GM19468 (cell line): ENCODE data around the gene DEF6.
"Not testable (repeated sequence)": the region's sequence is repeated elsewhere in the genome, so short reads cannot be mapped to it uniquely, and the experiment has no call there.

Experiments
- ATAC-seq: cut with Tn5 transposase; IDR thresholded peaks from one replicate; pipeline ENCODE4 v1.9.1; 2021; ENCODE audit warnings: mild to moderate bottlenecking, moderate library complexity, moderate number of reproducible peaks; ENCODE audit not compliant: unreplicated experiment; ENCODE audit errors: extremely low read depth

Gene DEF6

DNA sequence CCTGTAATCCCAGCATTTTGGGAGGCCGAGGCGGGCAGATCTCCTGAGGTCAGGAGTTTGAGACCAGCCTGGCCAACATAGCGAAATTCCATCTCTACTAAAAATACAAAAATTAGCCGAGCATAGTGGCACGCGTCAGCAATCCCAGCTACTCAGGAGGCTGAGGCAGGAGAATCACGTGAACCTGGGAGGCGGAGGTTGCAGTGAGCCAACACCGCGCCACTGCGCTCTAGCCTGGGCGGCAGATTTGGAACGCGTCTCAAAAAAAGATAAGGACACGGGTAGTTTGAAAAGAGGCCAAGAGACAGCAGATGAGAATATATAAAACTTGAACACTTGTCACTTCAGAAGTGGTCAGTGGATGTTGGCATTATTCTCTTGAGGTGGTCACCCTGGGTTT is 9.5 kb downstream of the DEF6 start:
- not testable (repeated sequence) for ATAC-seq

DNA sequence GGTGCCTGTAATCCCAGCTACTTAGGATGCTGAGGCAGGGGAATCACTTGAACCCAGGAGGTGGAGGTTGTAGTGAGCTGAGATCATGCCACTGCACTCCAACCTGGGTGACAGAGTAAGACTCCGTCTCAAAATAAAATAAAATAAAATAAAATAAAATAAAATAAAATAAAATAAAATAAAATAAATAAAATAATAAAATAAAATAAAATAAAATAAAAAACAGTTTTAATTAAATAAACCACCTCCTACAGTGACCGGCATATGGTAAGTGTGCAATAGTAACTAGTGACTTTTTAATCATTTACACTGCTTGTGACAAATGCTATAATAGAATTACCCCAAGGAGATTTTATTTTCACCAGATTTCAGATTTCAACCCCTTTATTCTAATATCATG is 10.9 kb downstream of the DEF6 start:
- not testable (repeated sequence) for ATAC-seq

DNA sequence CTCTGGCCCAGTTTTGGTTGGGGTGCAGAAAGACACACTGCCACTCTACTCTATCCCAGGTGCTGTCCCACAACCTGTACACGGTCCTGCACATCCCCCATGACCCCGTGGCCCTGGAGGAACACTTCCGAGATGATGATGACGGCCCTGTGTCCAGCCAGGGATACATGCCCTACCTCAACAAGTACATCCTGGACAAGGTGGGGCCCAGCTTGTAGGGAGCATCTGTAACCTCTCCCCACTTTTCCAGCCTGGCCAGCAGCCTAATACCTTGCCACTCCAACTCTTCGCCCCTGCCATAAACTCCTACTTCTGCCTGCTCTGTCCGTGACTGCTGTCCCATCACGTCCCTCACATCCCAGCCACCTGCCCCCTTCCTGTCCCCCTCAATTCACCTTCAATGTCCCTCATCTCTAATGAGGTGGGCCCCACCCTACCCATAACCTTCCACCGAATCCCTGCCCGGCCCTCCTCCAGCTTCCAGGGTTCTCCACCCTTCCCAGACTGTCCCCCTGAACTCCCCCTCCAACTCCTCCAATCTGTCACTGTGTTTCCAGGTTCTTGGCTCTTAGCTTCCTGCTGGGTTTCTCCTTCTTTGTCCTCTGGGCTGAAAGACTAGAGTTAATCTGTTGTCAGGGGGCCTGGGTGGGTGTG is 12.1 kb downstream of the DEF6 start:
- ATAC-seq = no peak

DNA sequence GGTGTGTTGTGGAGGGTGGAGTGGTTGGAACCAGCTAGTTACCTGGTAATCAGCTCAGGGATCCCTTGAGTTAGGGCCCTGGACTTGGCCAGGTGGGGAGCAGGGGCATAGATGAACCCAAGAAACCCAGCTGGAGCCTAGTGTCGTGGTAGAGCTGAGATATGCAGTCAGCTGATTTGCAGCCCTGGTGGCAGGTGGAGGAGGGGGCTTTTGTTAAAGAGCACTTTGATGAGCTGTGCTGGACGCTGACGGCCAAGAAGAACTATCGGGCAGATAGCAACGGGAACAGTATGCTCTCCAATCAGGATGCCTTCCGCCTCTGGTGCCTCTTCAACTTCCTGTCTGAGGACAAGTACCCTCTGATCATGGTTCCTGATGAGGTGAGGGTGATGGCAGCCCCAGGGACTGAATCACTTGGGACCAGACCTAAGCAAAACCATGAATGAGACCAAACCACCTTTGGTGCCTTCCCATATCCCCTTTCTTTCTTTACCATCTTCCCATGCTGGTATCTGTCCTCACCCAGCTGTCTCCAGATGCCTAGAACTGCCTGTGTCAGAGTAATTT is 12.7 kb downstream of the DEF6 start:
- no peak for ATAC-seq

DNA sequence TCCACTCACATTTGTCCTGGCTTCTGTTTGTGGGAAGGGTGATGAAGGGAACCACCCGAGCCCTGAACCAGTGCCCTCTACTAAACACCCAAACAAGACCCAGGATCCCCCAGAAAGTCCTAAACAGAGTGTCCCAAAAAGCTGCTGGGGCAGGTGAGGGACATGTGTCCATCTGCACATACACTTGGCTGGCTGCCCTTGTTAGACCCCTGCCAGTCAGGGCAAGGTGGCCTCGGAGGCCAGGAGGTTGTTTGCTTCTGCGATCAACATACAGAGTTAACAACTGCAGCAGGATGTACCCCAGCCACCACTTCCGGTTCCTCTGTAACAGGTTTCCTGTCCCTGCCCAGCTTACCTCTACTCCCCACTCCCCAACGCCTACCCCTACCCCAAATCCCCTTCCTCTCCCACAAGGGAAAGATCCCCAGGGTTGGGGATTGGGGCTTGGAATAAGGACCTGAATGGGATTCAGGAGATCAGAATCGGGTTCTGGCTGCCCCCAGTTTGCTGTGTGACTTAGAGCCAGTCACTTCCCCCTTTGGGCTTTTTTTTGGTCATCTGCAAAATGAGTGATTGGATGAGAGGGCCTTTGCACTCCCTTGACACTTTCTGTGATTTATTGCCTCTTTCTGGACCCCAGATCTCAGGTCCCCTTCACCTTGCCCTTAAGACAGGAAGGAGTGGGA is 13.9 kb downstream of the DEF6 start:
- no peak for ATAC-seq

DNA sequence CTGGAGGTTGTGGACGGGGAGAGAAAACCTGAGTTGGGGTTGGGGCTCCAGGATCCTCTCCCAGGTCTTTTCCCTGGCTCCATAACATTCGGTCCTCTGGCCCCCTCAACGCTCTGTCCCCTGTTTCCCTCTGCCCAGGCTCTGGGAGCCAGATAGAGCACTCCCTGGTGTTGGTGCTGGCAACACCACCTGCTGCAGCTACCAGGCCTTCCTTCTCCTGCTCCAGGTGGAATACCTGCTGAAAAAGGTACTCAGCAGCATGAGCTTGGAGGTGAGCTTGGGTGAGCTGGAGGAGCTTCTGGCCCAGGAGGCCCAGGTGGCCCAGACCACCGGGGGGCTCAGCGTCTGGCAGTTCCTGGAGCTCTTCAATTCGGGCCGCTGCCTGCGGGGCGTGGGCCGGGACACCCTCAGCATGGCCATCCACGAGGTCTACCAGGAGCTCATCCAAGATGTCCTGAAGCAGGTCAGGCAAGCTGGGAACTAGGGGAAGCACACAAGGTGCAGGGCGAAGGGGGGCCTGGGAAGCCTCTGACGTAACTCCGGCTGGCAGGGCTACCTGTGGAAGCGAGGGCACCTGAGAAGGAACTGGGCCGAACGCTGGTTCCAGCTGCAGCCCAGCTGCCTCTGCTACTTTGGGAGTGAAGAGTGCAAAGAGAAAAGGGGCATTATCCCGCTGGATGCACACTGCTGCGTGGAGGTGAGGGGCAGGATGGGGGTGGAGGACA is 14.6 kb downstream of the DEF6 start:
- ATAC-seq = no peak

DNA sequence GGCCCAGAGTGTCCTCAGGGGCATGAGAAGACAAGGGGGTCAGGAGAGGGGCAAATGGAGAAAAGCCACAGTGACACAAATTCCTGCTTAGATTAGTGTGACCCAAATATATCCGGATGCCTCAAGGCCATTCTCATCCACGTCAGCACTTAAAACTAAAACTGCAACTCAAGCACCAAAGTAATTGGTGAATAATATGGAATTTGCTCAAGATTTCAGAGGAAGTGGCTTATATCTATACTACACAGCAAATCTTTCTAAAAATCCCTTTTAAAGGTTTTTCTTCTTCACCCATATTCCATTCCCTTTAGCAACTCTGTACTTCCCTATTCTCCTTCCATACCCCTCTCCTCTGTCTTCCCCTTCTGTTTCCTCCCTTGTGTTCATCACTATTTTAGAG is 15.2 kb downstream of the DEF6 start:
- no peak for ATAC-seq

DNA sequence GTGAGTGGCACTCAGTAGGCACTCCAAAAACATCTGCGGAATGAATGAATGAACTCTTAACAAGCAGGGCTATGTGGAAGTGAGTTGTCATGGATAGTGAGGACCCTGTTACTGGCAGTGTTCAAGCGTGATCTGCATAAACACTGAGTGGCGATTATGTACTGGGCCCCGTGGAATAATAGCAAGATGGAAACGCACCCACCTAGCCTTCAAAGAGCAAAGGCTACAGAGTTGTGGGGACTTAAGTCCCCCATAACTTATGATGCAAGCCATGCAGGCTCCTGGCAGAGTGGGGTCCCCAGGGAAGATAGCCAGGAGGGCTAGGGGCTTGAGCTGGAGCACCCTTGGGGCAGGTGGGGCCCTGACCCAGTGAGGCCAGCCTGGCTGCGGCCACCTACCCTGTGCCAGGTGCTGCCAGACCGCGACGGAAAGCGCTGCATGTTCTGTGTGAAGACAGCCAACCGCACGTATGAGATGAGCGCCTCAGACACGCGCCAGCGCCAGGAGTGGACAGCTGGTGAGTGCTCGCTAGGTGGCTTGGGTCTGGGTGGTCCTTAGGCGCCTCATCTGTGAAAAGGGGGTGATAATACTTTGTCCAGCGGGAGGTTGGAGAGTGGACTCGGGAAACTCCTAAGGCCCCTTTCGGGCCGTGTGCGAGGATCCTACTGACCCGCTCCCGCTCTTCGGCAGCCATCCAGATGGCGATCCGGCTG is 20.0 kb downstream of the DEF6 start:
- no peak for ATAC-seq

DNA sequence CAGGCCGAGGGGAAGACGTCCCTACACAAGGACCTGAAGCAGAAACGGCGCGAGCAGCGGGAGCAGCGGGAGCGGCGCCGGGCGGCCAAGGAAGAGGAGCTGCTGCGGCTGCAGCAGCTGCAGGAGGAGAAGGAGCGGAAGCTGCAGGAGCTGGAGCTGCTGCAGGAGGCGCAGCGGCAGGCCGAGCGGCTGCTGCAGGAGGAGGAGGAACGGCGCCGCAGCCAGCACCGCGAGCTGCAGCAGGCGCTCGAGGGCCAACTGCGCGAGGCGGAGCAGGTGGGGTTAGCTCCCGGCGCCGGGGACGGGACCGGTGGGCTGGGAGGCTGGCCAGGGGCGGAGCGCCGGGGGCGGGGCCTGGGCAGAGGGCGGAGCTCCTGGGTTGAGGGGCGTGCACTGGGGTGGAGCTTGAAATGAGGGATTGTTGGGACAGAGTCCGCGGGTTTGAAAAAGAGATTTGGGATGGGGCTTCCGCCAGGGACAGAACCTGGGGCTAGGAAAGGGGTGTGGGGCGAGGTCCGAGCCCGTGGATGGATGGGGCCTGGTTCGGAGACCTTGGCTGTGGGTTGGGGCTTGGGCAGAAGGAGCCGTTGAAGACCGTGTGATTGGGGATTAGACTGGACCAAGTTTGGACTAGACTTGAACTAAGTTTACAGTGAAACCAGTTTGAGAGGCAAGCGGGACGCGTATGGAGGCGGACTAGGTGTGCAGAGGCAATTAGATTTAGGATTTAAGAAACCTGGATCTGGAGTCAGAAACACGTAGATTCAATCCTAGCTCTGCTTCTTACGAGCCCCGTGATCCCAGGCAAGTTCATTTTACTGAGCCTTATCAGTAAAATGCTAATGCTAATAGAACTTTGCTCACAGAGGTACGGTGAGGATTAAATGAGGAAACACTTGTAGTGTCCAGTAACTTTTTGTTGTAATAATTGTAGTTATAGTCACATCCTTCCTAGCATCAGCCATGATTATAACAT is 20.9 kb downstream of the DEF6 start:
- ATAC-seq = no peak

DNA sequence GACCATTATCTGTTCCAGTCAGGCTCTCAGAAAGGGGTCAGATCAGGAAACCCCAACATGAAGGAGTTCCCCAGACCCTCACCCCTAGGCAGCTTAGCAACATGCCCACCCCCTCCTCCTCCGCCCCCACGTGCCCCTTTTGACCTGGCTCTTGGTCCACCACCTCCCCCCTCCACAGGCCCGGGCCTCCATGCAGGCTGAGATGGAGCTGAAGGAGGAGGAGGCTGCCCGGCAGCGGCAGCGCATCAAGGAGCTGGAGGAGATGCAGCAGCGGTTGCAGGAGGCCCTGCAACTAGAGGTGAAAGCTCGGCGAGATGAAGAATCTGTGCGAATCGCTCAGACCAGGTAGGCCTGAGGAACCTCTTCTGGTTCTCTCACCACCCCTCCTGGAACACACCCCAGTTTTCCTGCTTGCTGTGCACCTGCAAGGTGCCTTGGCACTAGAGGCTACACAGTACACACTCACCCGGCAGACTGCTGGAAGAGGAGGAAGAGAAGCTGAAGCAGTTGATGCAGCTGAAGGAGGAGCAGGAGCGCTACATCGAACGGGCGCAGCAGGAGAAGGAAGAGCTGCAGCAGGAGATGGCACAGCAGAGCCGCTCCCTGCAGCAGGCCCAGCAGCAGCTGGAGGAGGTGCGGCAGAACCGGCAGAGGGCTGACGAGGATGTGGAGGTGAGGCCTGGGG is 21.9 kb downstream of the DEF6 start:
- ATAC-seq = no peak

DNA sequence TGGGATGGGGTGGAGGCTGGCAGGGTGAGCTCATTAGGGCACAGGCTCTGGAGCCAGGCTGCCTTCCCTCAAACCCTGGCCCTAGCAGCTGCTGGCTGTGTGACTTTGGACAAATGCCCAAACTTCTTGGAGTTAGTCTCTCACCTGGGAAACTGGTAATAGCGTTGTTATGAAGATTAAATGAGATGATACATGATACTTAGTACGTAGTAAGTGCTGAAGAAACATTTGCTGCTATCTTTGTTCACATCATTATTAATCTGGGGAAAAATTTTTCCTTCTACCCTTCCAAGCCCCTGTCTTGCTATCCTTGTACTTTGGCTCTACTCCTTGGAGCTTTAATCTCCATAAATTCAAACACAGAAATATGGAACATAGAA is 22.4 kb downstream of the DEF6 start:
- no peak for ATAC-seq

DNA sequence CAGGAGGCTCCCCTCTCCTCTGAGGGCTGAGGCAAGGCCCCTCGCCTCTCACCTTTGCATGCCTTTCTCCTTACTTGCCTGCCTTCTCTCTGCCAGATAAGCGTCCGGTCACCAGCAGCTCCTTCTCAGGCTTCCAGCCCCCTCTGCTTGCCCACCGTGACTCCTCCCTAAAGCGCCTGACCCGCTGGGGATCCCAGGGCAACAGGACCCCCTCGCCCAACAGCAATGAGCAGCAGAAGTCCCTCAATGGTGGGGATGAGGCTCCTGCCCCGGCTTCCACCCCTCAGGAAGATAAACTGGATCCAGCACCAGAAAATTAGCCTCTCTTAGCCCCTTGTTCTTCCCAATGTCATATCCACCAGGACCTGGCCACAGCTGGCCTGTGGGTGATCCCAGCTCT is 23.5 kb downstream of the DEF6 start:
- ATAC-seq = no peak

DNA sequence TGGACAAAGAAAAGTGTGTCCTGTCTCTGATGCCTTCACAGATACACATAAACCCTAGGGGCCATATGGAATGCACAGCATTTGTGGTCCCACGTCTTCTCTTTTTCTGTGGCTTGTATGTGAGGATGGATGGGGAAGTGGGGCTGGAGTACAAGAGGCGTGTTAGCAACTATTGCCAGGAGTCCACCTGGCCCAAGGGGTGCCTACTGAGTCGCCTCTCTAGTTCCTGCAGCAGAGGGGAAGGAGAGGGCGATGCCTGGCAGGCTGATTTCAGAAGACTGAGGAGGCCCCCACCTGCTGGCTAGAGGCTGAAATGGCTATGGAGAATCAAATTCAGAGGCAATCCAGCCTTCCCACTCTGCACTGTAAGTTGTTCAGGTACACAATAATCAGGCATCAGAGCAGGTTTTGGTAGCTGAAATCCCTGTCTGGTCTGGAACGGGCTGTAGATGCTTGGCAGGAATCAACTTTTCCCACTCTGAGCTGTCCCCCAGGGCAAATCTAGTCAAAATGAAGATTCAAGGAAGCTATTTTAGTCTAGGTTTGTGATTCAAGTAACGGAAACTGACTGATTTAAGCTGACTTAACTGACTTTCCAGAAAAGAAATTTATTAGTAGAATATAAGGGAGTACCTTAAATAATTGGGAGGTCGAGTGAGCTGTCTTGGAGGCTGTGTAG is 29.9 kb downstream of the DEF6 start:
- no peak for ATAC-seq

DNA sequence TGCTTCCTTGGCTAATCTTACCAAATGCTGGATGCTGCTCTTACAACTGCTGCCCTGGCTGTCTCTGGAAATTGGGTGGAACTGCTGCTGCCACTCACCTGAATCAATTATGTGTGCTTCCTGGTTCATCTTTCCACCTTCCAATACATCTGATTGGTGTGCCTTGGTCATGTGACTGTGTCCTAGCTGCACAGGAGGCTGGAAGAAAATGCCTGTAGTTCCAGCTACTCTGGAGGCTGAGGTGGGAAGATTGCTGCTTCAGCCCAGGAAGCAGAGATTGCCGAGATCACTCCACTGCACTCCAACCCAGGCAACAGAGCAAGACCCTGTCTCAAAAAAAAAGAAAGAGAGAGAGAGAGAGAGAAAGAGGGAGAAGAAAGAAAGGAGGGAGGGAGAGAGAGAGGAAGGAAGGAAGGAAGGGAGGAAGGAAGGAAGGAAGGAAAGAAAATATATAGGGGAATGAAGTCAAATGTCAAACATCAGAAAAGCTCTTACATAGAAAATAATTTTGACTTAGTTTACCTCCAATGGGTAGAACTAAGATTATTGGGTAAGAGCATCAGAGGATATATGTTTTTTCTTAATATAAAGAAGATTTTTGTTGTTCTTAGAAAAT is 30.6 kb downstream of the DEF6 start:
- no peak for ATAC-seq

DNA sequence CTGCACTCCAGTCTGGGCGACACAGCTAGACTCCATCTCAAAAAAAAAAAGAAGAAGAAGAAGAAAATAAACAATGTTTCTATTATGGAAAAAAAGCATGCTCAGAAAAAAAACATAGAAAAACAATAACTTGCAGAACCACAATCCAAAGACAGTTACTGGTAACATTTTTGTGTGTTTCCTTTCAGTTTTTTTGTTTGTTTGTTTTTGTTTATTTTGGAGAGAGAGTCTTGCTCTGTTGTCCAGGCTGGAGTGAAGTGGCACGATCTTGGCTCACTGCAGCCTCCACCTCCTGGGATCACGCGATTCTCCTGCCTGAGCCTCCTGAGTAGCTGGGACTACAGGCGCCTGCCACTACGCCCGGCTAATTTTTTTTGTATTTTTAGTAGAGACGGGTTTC is 31.3 kb downstream of the DEF6 start:
- not testable (repeated sequence) for ATAC-seq

DNA sequence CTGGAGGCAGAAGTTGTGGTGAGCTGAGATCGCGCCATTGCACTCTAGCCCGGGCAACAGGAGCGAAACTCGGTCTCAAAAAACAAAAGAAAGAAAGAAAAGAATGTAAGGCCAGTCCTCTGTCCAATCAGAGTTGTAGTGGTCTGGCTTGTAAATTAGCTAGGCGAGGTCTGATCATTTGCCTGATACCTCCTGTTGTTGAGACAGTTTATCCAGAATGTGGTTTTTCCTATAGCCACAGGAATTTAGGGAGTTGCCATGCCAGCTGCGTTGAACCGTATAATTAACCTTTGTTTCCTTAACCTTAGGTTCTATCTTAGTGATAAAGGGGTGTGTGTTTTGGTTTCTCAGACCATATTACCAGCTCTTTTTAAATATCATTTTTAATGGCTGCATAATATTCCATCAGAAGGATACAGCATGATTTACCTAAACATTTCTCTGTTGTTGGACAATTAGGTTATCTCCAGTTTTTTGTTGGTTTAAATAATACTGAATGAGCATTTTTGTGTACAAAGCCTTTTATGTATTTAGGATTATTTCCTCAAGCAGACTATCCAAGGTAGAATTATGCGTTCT is 33.0 kb downstream of the DEF6 start:
- ATAC-seq = no peak

DNA sequence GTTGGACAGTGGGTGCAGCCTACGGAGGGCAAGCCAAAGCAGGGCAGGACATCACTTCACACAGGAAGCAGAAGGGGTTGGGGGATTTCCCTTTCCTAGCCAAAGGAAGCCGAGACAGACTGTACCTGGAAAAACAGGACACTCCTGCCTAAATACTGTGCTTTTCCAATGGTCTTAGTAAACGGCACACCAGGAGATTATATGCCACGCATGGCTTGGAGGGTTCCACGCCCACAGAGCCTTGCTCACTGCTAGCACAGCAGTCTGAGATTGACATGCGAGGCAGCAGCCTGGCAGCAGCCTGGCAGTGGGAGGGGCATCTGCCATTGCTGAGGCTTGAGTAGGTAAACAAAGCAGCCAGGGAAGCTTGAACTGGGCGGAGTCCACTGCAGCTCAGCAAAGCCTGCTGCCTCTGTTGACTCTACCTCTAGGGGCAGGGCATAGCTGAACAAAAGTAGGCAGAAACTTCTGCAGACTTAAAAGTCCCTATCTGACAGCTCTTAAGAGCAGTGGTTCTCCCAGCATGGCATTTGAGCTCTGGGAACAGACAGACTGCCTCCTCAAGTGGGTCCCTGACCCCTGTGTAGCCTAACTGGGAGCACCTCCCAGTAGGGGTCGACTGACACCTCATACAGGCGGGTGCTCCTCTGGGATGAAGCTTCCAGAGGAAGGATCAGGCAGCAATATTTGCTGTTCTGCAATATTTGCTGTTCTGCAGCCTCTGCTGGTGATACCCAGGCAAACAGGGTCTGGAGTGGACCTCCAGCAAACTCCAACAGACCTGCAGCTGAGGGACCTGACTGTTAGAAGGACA is 34.7 kb downstream of the DEF6 start:
- not testable (repeated sequence) for ATAC-seq
